Measurements from ENCODE around the gene OR6K3. TPM values are rescaled to one million over a fixed set of nuclear protein-coding genes. Genes with fewer than 3 reads are reported as not detected.
"Not testable (repeated sequence)": the region's sequence is repeated elsewhere in the genome, so short reads cannot be mapped to it uniquely, and the experiment has no call there.

The OR6K3 gene, protein sequence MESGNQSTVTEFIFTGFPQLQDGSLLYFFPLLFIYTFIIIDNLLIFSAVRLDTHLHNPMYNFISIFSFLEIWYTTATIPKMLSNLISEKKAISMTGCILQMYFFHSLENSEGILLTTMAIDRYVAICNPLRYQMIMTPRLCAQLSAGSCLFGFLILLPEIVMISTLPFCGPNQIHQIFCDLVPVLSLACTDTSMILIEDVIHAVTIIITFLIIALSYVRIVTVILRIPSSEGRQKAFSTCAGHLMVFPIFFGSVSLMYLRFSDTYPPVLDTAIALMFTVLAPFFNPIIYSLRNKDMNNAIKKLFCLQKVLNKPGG
- total RNA-seq: not detected

DNA sequence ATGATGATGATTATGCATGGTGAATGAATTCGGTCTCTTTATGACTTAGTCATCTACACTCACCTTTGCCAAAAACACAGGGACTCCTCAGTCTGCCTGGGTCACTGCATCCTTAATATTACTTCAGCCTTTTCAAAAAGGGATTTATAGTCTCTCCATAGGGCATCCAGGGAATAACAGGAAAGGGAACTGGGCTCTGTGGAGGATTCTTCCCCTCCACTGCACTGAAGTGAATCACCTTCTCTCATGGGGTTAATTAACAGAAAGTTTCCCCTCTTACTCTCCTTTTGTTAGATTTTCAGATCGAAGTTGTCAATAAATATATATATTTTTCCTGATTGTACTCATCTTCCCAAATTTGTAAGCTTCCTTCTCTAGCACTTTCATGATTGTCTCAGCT, at the start of gene OR6K3:
OR6K3 (minus strand) TSS at position 101 of the 400 bp plus-strand sequence. CDS start 2,605 bp downstream, outside the sequence.
- DNase-seq (ENCODE audit: low spot score): no peak

GRCh38 chr1:158754420-158754819, 33.9 kb upstream of the OR6K3 start, which contains the start of gene OR6K6:
TSS of gene OR6K6 (plus strand) at chr1:158754720. CDS start at chr1:158754888, 168 bp downstream.
- no peak for DNase-seq (ENCODE audit: low spot score)

DNA sequence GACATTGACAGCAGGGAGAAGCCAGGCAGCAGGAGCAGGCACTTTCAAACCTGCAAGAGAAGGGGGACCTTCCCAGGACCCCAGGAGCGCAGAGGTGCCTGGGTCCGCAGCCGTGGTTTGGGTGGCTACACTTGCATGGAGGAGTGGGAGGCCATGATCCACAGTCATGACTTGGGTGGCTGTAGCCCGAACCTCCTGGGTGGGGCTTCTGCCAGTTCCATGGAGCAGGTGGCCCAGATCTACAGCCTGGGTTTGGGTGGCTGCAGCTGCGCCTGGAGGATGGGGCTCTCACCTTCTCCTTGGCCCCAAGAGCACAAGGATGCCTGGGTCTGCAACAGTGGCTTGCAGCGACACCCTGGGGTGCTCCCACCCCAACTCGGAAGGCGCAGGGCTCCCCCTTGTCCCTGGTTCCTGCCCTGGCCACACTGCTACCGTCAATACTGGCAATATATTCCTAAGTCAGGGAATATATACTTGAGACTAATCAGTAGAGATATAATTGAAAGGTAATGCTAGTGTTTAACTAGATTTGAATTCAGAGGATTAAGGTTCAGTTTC, 31.7 kb upstream of the OR6K3 start:
- no peak for DNase-seq (ENCODE audit: low spot score)

- no peak for DNase-seq (ENCODE audit: low spot score)
These were observed 15.3 kb upstream of the OR6K3 start for GRCh38 chr1:158735848-158736247.

DNA sequence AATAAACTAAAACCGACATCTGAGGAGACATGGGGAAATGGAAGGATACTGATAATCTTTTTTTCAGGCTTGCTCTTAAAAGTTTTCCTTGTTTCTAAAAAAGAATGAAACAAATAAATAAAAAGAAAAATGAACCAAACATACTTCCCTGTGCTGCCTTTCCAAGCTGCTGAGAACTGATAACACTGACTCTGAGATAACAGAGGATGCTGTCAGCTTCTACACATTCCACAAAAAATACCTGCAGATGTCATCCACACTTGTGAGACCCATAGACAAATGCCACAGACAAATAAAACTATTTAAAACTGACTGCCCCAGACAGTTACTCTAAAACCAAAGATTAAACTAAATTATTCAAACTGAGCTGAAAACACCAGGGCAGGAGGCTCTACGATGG, 12.0 kb upstream of the OR6K3 start:
- DNase-seq (ENCODE audit: low spot score): no peak

DNA sequence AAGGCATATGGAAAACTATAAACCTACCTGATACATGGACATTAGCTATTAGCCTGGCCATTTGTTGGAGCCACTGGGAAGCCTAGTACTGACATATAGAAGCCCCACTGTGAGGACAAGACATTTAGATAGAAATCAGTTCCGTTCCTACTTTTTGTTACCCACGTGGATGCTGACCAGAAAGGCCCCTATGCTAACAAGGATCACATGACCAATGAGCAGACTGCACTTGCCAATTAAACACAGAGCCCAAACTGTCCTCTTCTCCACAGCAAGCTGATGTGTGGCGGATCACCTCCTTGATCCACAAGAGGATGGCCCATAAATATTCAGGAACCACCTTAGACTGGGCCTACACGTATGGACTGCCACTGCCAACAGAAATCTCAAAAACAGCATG, 11.2 kb upstream of the OR6K3 start:
- no peak for DNase-seq (ENCODE audit: low spot score)

DNA sequence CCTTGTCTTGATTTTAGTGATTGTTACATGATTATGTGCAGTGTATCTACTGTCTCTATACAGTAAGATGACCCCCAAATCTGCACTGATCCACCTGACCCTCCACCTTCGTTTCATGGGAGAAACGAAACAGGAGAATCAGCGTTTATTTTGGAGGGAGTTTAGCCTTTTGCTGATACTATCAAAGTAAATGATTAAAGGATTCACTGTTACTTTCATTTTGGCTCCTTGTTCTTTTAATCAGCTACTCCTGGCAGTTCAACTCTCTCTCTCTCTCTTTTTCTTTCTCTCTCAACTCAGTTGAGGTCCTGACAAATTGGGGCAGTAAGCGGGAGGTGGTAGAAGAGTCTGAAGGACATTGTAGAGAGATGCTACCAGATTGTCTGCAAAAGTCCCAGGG, 9.9 kb upstream of the OR6K3 start:
- DNase-seq (ENCODE audit: low spot score): no peak

DNA sequence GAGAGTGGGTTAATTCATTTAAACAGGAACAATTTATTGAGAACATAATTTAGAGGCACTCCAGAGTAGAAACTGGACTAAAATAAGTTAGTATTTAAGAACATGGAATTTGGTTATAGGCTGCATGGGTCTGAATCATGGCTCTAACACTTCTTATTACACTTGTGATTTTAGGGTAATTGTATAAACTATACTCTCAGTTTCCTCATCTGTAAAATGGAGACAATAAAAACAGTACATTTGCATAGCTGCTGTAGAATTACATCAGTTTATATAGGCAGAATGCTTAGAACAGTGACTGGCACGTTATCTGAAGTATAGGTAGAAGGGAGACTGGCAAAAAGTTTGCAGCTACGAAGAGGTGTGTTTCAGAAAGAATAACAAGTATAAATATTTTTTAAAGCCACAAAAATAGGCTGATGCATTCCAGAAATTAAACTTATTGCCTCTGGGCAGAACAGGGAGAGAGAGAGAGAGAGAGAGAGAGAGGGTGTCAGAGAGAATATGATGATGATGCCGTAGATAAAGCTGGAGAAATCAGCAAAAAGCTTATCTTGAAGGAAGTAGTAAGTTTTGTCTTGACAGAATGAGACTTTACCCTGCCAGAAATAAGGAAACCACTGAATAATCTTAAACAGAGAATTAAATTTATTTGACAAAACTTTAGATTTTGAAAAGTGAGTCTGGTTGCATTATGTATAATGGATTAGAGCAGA, 8.1 kb upstream of the OR6K3 start:
- no peak for DNase-seq (ENCODE audit: low spot score)

DNA sequence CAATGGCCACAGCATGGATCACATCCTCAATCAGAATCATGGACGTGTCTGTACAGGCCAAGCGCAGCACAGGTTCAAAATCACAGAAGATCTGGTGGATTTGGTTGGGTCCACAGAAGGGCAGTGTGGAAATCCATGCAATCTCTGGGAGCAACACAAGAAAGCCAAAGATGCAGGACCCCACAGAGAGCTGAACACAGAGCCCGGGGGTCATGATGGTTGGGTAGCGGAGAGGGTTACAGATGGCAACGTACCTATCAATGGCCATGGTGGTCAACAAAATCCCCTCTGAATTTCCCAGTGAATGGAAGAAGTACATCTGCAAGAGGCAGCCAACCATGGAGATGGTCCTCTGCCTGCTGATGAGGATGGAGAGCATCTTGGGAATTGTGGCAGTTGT, 3.9 kb upstream of the OR6K3 start:
- DNase-seq (ENCODE audit: low spot score): no peak

- no peak for DNase-seq (ENCODE audit: low spot score)
These were observed 856 bp downstream of the OR6K3 start for GRCh38 chr1:158719664-158720063.

DNA sequence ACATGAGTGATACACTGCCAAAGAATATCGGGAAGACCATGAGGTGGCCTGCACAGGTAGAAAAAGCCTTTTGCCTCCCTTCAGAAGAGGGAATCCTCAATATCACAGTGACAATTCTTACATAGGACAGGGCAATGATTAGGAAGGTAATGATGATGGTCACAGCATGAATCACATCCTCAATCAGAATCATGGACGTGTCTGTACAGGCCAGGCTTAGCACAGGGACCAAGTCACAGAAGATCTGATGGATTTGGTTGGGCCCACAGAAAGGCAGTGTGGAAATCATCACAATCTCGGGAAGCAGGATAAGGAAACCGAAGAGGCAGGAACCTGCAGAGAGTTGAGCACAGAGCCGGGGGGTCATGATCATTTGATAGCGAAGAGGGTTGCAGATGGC, 3.2 kb downstream of the OR6K3 start:
- DNase-seq (ENCODE audit: low spot score): no peak

DNA sequence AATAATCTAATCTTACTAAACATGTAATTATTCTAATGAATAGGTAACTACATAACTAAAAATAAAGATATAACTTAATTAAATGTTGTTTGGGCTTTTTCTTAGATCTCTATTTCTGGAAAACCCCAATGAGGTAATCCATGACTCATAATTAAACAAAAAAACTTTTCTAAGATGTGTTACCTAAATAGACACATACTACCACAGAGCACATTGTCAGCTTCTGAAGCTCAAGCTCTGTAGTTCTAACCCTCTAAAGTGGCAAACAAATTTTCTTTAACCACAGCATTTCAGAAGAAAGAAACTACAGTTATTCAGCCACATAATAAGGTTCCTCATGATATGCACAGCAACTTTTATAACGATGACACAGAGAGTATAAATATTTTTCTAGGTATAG, 4.2 kb downstream of the OR6K3 start:
- no peak for DNase-seq (ENCODE audit: low spot score)

GRCh38 chr1:158714754-158715153, 5.8 kb downstream of the OR6K3 start:
- no peak for DNase-seq (ENCODE audit: low spot score)

GRCh38 chr1:158711098-158711497, 9.4 kb downstream of the OR6K3 start:
- no peak for DNase-seq (ENCODE audit: low spot score)

DNA sequence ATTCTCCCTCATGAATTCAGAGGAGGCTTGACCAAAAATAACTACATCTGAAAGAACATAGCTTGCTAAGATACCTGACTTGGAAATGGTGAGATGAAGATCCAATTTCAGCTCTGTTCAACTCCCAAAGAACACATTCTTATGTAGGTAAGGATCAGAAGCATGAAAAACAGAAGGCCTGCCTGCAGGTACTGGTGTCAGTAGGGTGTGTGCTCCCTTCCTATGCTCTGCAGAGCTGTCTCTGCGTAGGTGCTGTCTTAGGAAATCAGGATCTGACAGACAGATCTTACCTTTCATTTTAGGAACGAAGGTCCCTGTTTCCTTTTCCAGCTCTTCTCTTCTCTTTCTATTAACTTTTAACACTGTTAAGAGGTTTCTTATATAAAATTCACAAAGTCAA, 14.4 kb downstream of the OR6K3 start:
- DNase-seq (ENCODE audit: low spot score): no peak

DNA sequence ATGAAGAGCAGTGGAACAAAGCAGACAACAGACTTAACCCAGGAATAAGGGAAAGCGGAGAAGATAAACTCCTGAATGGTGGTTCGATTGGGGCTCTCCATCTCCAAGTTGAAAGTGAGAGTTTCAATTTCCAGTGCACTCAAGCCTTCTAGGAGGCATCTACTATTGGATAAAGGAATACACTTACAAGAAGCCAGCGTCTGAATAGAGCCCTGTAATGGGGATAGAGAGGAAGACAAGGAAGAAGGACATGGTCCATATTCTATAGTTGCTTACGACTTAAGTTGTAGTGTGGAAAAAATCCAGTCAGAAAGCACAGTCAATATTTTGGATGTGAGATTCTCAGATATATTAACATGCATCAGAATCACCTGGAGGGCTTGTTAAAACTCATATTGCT, 20.0 kb downstream of the OR6K3 start, which contains the start of gene OR6K2:
OR6K2 (minus strand) TSS at position 101 of the 400 bp plus-strand sequence; CDS start at position 101, 0 bp downstream.
- no peak for DNase-seq (ENCODE audit: low spot score)

DNA sequence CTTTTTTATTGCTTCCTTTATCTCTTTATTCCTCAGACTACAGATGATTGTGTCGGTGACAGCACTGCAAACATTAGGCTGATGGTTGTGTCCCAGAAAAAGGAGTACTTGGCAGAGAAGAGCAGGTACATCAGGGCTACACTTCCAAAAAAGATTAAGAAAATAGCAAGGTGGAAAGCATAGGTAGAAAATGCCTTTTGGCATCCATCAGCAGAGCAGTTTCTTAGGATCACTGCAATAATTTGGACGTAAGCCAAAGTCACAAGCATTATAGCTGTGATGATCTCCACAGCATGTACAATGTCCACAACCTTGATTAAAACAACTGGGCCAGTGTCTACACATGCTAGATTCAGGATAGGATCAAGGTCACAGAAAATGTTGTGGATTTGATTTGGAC, 25.9 kb downstream of the OR6K3 start:
- DNase-seq (ENCODE audit: low spot score): no peak

- no peak for DNase-seq (ENCODE audit: low spot score)
These were observed 28.2 kb downstream of the OR6K3 start for GRCh38 chr1:158692356-158692755.

GRCh38 chr1:158691907-158692306, 28.6 kb downstream of the OR6K3 start:
- no peak for DNase-seq (ENCODE audit: low spot score)

- DNase-seq (ENCODE audit: low spot score): not testable (repeated sequence)
These were observed 29.4 kb downstream of the OR6K3 start for GRCh38 chr1:158691149-158691548.

DNA sequence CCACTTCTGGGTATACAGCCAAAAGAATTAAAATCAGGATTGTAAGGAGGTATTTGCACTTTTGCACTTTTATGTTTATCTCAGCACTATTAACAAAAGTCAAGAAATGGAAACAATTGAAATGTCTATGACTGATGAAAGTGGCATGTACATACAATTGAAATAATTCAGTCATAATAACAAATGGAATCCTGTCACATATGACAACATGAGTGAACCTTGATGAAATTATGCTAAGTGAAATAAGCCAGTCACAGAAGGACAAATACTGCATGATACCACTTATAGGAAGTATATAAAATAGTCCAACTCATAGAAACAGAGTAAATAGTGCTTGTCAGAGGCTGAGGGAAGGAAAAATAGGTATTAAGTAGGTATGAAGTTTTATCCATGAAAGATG, 30.6 kb downstream of the OR6K3 start:
- no peak for DNase-seq (ENCODE audit: low spot score)

GRCh38 chr1:158689110-158689509, 31.4 kb downstream of the OR6K3 start:
- no peak for DNase-seq (ENCODE audit: low spot score)

DNA sequence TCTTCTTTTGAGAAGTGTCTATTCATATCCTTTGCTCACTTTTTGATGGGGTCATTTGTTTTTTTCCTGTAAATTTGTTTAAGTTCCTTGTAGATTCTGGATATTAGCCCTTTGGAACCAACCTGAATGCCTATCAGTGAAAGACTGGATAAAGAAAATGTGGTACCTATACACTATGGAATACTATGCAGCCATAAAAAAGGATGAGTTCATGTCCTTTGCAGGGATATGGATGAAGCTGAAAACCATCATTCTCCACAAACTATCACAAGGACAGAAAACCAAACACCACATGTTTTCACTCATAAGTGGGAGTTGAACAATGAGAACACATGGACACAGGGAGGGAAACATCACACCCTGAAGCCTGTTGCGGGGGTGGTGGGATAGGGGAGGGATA, 32.2 kb downstream of the OR6K3 start:
- DNase-seq (ENCODE audit: low spot score): not testable (repeated sequence)

All from mucosa of gallbladder (tissue), 1 donor.